CD4-positive, alpha-beta T cell (primary cell): ENCODE data around the gene GLCCI1. TPM values are rescaled to one million over a fixed set of nuclear protein-coding genes. Genes with fewer than 3 reads are reported as not detected.
A peak's percentile ranks its signal among the peaks of the same experiment; 100 is the strongest.
"Not testable (repeated sequence)": the region's sequence is repeated elsewhere in the genome, so short reads cannot be mapped to it uniquely, and the experiment has no call there.

Source experiments
- ATAC-seq: fragments of 200-7000 bp; cut with Tn5 transposase; one replicate; pipeline ENCODE4 v1.10.0; 2022; ENCODE audit warnings: mild to moderate bottlenecking; ENCODE audit not compliant: poor library complexity
- CTCF ChIA-PET: fragments of 350-600 bp; sonication (Branson Sonifier 250); formaldehyde crosslinking; loops from one replicate; lab custom pipeline; 2021; ENCODE audit warnings: antibody characterized with exemption, inconsistent platforms; lab: Charles Lee
- POLR2A ChIA-PET: fragments of 350-600 bp; sonication (Branson Sonifier 250); formaldehyde crosslinking; loops from one replicate; lab custom pipeline; 2021; ENCODE audit warnings: antibody characterized with exemption, inconsistent platforms; lab: Charles Lee
- DNase-seq, 14 experiments: peaks; one replicate each; pipeline ENCODE4 v3.0.0-alpha.2; 2013 to 2020; ENCODE audit warnings: mixed read lengths in 2 of 14
- H3K27ac ChIP-seq, 2 donors: one replicate each; pipeline versions ENCODE4 v1.5.1 to v1.7.0; 2013; ENCODE audit warnings: low read length in 2 of 2, low read depth in 1 of 2, mild to moderate bottlenecking in 1 of 2
- H3K27me3 ChIP-seq, 2 experiments: 1 replicate in 1 of 2; 2 replicates in 1 of 2; pipeline versions ENCODE4 v1.6.1 to v1.7.0; 2013; ENCODE audit warnings: low read length in 2 of 2, control low read depth in 1 of 2, mild to moderate bottlenecking in 1 of 2, moderate library complexity in 1 of 2; ENCODE audit not compliant: insufficient read depth in 2 of 2, control insufficient read depth in 1 of 2
- H3K36me3 ChIP-seq: one replicate; pipeline ENCODE4 v1.6.1; 2013; ENCODE audit warnings: low read length, control low read depth; ENCODE audit not compliant: insufficient read depth
- H3K4me1 ChIP-seq: one replicate; pipeline ENCODE4 v1.6.1; 2013; ENCODE audit warnings: low read length, control low read depth; ENCODE audit not compliant: insufficient read depth
- H3K4me3 ChIP-seq: one replicate; pipeline ENCODE4 v1.5.1; 2013; ENCODE audit warnings: mild to moderate bottlenecking, low read length, moderate library complexity
- H3K9me3 ChIP-seq, 2 experiments: 1 replicate in 1 of 2; 2 replicates in 1 of 2; pipeline versions ENCODE4 v1.6.1 to v1.7.0; 2013; ENCODE audit warnings: low read length in 2 of 2, mild to moderate bottlenecking in 2 of 2, control low read depth in 1 of 2, moderate library complexity in 1 of 2; ENCODE audit not compliant: control insufficient read depth in 1 of 2, insufficient read depth in 1 of 2
- H3K27ac Mint-ChIP-seq: one replicate; pipeline ENCODE4 v1.8.0; 2020; ENCODE audit warnings: mixed read lengths
- H3K27me3 Mint-ChIP-seq: one replicate; pipeline ENCODE4 v1.8.0; 2021; ENCODE audit warnings: mixed read lengths
- H3K36me3 Mint-ChIP-seq: one replicate; pipeline ENCODE4 v1.8.0; 2021; ENCODE audit warnings: low read depth, mixed read lengths
- H3K4me1 Mint-ChIP-seq: one replicate; pipeline ENCODE4 v1.8.0; 2021; ENCODE audit warnings: low read depth, mixed read lengths
- H3K4me3 Mint-ChIP-seq: one replicate; pipeline ENCODE4 v1.8.0; 2020; ENCODE audit warnings: mild to moderate bottlenecking, mixed read lengths
- H3K9me3 Mint-ChIP-seq: one replicate; pipeline ENCODE4 v1.8.0; 2020; ENCODE audit warnings: mixed read lengths
- CTCF ChIP-seq: fragments of 200-600 bp; IDR thresholded peaks from one replicate; pipeline ENCODE4 v1.8.0; 2022; ENCODE audit warnings: antibody characterized with exemption, mild to moderate bottlenecking
- intact Hi-C, 2 experiments: fragments of 100-400 bp; cut with DNase I in 1 of 2; cut with micrococcal nuclease in 1 of 2; formaldehyde crosslinking; loops; one replicate each; pipeline versions ENCODE4 v1.15.1 to v1.9.0; 2023 to 2025; cut with DNase I, micrococcal nuclease
- total RNA-seq, 174 experiments: library from RNA in 2 of 174; stranded (reverse) in 2 of 174; gene quantifications; one replicate each; pipeline ENCODE4 v1.2.3 and lab custom pipeline; 2021 to 2026

The GLCCI1 gene
- total RNA-seq, 2 experiments from 2014 or later: 22.2 to 22.3 TPM

GRCh38 chr7:8060241-8060640, 91.6 kb downstream of the GLCCI1 start:
- ChIA-PET CTCF (no interaction called here), POLR2A (no interaction called here)
- Histone ChIP-seq H3K4me1 (peaks cover 4% of the 10 kb centered on the region), H3K9me3 (peaks cover 0 to 7% of the 10 kb centered on the region in 2 experiments), H3K36me3 (peaks cover 37% of the 10 kb centered on the region), H3K27me3 (no peaks in the 10 kb centered on the region), H3K4me3 (no peak overlapping the region), H3K27ac (no peak overlapping the region)
- no peak for TF ChIP-seq CTCF
- no peaks in the 10 kb centered on the region for H3K27me3 Mint-ChIP-seq
- no peak overlapping the region for H3K4me3 Mint-ChIP-seq
- intact Hi-C loops: no loop called here
- ATAC-seq (no peak), DNase-seq (no peak)
- peaks cover 29% of the 10 kb centered on the region for H3K4me1 Mint-ChIP-seq
- peaks cover 2% of the 10 kb centered on the region for H3K9me3 Mint-ChIP-seq
- H3K27ac Mint-ChIP-seq: peak overlapping the region; percentile 35
- peaks cover 95% of the 10 kb centered on the region for H3K36me3 Mint-ChIP-seq

DNA sequence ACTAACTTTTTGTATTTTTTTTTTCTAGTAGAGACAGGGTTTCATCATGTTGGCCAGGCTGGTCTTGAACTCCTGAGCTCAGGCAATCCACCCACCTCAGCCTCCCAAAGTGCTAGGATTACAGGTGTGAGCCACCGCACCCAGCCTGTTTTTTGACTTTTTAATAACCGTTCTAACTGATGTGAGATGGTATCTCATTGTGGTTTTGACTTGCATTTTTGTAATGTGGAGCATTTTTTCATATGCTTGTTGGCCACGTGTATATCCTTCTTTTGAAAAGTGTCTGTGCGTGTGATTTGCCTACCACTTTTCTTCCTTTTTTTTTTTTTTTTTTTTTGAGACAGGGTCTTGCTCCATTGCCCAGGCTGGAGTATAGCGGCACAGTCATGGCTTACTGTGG, 94.7 kb downstream of the GLCCI1 start:
- ChIA-PET POLR2A (interaction anchor here (0.8 kb wide), 1 partner anchor 93 kb away, joined by 3 read pairs; no protein-coding TSS in a partner anchor), CTCF (interaction anchor here (0.7 kb wide), 1 partner anchor 214 kb away, joined by 3 read pairs; no protein-coding TSS in a partner anchor)
- H3K27me3 ChIP-seq, H3K4me3 ChIP-seq, ATAC-seq, H3K4me1 ChIP-seq, H3K27ac ChIP-seq, intact Hi-C loops, H3K9me3 Mint-ChIP-seq, H3K4me3 Mint-ChIP-seq, H3K9me3 ChIP-seq, H3K27me3 Mint-ChIP-seq: not testable (repeated sequence)
- peak in 2 of 14 experiments; percentile 8 to 16 for DNase-seq
- Mint-ChIP-seq H3K4me1 (peaks cover 42% of the 10 kb centered on the region), H3K27ac (peak overlapping the region; percentile 42), H3K36me3 (peaks cover 91% of the 10 kb centered on the region)
- H3K36me3 ChIP-seq: peaks cover 17% of the 10 kb centered on the region

GRCh38 chr7:8063706-8064297, 95.2 kb downstream of the GLCCI1 start:
- TF ChIP-seq CTCF: no peak
- H3K27ac Mint-ChIP-seq: no peak overlapping the region
- H3K9me3 Mint-ChIP-seq: peaks cover 2% of the 10 kb centered on the region
- Histone ChIP-seq H3K27ac (no peak overlapping the region), H3K9me3 (peaks cover 0 to 7% of the 10 kb centered on the region in 2 experiments), H3K4me1 (peaks cover 4% of the 10 kb centered on the region), H3K4me3 (no peak overlapping the region), H3K27me3 (no peaks in the 10 kb centered on the region), H3K36me3 (peaks cover 22% of the 10 kb centered on the region)
- DNase-seq (no peak), ATAC-seq (no peak)
- intact Hi-C loops: no loop called here
- H3K36me3 Mint-ChIP-seq: peaks cover 90% of the 10 kb centered on the region
- H3K4me1 Mint-ChIP-seq: peaks cover 47% of the 10 kb centered on the region
- ChIA-PET POLR2A (interaction anchor here (0.8 kb wide), 1 partner anchor 94 kb away, joined by 3 read pairs; no protein-coding TSS in a partner anchor), CTCF (no interaction called here)
- H3K27me3 Mint-ChIP-seq: no peaks in the 10 kb centered on the region
- no peak overlapping the region for H3K4me3 Mint-ChIP-seq

DNA sequence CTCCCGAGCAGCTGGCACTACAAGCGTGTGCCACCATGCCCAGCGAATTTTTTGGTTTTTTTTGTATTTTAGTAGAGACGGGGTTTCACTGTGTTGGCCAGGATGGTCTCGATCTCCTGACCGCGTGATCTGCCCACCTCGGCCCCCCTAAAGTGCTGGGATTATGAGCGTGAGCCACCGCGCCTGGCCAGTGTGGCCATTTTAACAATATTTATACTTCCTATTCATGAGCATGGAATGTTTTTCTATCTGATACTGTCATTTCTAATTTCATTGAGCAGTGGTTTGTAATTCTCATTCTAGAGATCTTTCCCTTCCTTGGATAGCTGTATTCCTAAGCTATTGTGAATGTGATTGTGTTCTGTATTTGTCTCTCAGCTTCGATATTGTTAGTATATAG, 96.2 kb downstream of the GLCCI1 start:
- intact Hi-C loops: no loop called here
- peaks cover 19% of the 10 kb centered on the region for H3K36me3 ChIP-seq
- H3K9me3 ChIP-seq: peaks cover 0 to 7% of the 10 kb centered on the region in 2 experiments
- peaks cover 2% of the 10 kb centered on the region for H3K9me3 Mint-ChIP-seq
- no peak overlapping the region for H3K27ac ChIP-seq
- H3K27me3 Mint-ChIP-seq: no peaks in the 10 kb centered on the region
- no peak overlapping the region for H3K4me3 Mint-ChIP-seq
- DNase-seq (no peak), ATAC-seq (no peak)
- TF ChIP-seq CTCF: no peak
- H3K4me1 ChIP-seq: peaks cover 4% of the 10 kb centered on the region
- H3K27me3 ChIP-seq: no peaks in the 10 kb centered on the region
- H3K4me1 Mint-ChIP-seq: peaks cover 56% of the 10 kb centered on the region
- no peak overlapping the region for H3K4me3 ChIP-seq
- CTCF ChIA-PET: no interaction called here
- POLR2A ChIA-PET: no interaction called here
- no peak overlapping the region for H3K27ac Mint-ChIP-seq
- H3K36me3 Mint-ChIP-seq: peaks cover 84% of the 10 kb centered on the region
